HG03060 (cell line): Measurements from ENCODE around the gene RASSF3.
"Not testable (repeated sequence)": the region's sequence is repeated elsewhere in the genome, so short reads cannot be mapped to it uniquely, and the experiment has no call there.

Experiments used
- ATAC-seq: cut with Tn5 transposase; IDR thresholded peaks from one replicate; pipeline ENCODE4 v1.9.1; 2021; ENCODE audit warnings: low read depth, moderate number of reproducible peaks; ENCODE audit not compliant: unreplicated experiment

RASSF3 gene, protein sequence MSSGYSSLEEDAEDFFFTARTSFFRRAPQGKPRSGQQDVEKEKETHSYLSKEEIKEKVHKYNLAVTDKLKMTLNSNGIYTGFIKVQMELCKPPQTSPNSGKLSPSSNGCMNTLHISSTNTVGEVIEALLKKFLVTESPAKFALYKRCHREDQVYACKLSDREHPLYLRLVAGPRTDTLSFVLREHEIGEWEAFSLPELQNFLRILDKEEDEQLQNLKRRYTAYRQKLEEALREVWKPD

DNA sequence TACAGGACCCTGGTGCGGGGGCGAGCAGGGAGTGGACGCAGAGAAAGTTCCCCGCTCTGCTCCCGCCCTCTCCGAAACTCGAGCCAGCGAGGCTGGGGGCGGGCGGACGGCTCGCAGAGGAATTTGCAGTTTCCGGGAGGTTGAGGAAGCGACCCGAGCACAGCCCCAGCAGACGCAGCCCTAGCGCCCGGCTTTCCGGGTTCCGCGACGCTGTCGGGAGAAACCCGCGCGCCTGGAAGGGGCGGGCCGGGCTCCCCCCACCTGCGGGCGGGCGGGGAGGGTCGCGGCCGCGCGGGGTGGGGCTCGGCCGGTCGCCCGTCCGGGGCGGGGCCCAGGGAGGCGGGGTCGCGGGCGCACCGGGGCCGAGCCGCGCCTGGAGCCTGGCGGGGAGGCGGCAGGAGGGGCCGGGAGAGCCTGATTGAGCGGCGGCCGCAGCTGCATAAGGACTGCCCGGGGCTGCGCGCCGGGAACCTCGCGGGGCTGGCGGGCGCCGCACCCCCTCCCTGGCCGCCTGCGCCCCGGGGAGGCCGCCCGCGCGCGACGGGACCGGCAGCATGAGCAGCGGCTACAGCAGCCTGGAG lies at the start of gene RASSF3:
Gene RASSF3, plus strand, starts transcription at position 417 of the 581 bp plus-strand sequence. Its CDS starts 138 bp downstream, at position 555.
- ATAC-seq = peak; percentile 27

DNA sequence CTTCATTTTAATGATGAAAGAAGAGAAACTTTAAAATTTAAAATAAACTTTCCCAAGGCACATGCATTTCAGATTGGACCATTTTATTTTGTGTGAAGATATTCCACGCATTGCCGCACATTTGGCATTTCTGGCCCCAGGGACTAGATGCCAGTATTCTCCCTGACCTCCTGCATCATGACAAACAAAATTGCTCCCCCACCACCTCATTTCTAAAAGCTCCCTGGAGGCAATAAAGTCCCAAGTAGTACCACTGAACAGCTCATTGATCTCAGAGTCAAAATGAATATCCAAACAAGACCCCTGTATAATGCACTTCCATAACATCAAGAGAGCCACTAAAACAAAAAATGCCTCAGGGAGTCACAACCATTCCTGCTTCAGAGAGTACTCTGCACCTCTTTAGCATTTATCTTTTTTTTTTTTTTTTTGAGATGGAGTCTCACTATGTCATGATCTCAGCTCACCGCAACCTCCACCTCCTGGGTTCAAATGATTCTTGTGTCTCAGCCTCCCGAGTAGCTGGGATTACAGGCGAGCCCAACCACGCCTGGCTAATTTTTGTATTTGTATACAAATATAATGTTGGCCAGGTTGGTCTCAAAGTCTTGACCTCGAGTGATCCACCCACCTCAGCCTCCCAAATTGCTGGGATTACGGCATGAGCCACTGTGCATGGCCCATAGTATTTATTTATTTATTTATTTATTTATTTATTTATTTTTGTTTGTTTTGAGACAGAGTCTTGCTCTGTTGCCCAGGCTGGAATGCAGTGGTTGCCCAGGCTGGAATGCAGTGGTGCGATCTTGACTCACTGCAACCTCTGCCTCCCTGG lies 48.8 kb upstream of the RASSF3 start:
- no peak for ATAC-seq

DNA sequence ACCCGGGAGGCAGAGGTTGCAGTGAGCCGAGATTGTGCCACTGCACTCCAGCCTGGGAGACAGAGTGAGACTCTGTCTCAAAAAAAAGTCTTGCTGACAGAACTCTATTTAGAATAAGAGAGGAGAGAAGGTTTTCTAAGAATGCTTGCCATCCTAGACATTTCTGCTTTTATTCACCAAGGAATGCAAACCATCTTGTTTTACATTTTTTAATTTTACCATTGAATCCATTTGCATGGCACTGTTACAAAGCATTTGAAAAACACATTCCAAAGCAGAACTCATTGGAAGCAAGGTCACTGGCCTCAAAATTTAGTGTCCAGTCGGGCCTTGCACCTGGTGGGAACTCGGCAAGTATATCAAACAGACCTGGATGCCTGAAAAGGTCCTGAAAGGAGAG lies 44.2 kb upstream of the RASSF3 start:
- ATAC-seq = no peak

DNA sequence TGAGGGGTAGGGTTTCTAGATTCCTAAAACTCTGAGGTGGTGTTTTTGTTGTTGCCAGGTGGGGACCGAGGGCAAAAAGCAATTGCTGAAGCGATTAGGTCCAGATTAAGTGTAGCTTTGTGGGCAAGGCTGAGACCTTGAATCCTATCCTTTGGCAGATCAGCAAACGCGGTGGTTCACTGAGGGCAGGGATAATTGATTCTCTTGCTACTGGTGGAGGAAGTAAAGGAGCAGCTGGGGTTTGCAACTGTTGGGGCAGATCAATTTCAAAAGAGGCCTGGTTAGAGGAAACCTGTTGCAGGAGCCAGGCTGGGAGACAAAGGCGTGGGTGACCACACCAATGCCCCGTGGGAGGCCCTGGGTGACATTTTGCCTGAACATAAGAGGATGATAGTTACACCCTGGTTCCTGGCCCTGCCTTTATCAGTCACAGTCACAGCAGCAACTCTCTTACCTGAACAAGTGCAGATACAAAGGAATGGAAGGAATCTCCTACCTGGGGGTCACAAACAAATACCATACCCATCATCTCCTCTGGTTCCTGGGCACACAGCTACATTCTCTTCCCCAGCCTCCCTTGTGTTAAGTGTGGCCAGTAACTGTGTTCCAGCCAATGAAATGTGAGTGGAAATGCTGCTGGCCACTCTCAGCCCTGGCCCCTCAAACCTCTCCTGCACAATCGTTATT lies 43.3 kb upstream of the RASSF3 start:
- no peak for ATAC-seq

GRCh38 chr12:64567570-64567969 lies 42.7 kb upstream of the RASSF3 start:
- no peak for ATAC-seq

GRCh38 chr12:64568298-64568697 lies 42.0 kb upstream of the RASSF3 start:
- no peak for ATAC-seq

GRCh38 chr12:64569923-64570691 lies 40.2 kb upstream of the RASSF3 start:
- ATAC-seq = no peak

GRCh38 chr12:64571411-64571810 lies 38.9 kb upstream of the RASSF3 start:
- no peak for ATAC-seq

DNA sequence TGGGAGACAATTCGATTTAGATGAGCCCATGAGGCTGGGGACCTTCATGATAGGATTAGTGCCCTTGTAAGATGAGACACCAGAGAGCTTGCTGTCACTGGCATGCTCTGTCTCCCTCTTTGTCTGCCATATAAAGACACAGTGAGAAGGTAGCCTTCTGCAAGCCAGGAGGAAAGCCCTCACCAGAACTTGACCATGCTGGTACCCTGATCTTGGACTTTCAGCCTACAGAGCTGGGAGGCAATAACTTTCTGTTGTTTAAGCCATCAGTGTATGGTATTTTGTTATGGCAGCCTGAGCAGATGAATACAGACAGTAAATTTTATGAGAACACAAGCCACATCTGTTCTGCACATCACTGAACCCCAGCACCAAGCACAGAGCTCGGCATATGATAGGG lies 38.1 kb upstream of the RASSF3 start:
- no peak for ATAC-seq

DNA sequence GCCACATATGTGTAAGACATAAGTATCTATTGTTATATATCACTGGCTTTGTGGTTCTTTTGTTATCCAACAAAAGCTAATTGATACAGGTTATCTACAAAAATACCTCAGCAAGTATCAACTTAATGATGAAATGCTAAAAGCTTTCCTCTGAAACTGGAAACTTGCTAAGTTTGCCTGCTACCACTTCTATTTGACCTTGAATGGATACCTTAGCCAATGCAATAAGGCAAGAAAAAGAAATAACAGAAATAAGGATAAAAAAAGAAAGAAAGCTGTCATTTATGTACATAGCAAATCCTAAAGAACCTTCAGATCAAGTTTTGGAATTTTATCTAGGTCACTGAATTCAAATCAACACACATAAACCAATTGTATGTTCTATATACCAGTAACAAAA lies 35.5 kb upstream of the RASSF3 start:
- ATAC-seq = no peak

DNA sequence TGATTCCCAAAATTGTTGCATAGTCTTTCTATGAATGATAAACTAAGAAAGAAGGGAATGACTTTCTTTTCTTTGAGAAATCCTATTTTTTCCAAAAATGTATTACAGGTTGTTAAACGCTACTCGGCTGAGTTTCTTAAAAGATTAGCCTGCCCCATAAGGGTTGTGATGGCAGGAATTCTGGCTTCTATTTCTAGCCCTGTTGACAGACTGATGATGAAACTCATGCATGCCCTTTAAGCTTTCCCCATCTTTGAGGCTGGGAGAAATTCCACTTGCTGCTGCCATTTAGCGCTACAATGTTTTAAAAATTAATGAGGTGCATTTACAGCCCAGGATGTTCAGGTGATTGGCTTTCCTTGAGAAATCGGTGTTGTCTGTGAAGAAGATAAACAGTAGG lies 33.2 kb upstream of the RASSF3 start:
- no peak for ATAC-seq

GRCh38 chr12:64578566-64578965 lies 31.7 kb upstream of the RASSF3 start:
- no peak for ATAC-seq

GRCh38 chr12:64580681-64581080 lies 29.6 kb upstream of the RASSF3 start:
- no peak for ATAC-seq

- no peak for ATAC-seq
These were observed 28.2 kb upstream of the RASSF3 start for GRCh38 chr12:64582114-64582513.

- no peak for ATAC-seq
These were observed 27.4 kb upstream of the RASSF3 start for GRCh38 chr12:64582862-64583261.

DNA sequence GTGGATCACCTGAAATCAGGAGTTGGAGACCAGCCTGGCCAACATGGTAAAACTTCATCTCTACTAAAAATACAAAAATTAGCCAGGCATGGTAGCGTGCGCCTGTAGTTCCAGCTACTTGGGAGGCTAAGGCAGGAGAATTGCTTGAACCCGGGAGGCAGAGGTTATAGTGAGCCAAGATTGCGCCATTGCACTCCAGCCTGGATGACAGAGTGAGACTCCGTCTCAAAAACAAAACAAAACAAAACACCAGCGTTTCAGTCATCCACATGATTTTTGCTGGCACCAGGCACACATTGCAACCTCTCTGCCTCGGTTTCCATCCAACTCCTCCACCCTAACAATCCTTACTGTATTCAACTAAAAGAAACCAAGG lies 26.9 kb upstream of the RASSF3 start:
- ATAC-seq = not testable (repeated sequence)

GRCh38 chr12:64583771-64584421 lies 26.4 kb upstream of the RASSF3 start:
- no peak for ATAC-seq

DNA sequence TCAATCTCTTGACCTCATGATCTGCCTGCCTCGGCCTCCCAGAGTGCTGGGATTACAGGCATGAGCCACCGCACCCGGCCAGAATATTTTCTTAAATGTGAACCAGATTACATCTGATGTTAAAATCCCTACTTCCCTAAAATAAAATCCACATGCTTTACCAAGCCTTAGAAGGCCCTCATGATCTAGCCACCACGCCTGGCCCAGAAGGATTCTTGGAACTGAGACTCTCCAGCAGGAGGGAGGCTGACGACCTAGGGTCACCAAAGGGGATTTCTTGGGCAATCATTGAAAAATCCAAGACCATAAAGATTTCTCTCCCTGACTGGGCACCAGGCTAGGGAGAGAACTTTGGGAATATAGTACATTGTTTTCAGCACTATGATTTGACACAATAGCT lies 25.2 kb upstream of the RASSF3 start:
- no peak for ATAC-seq

DNA sequence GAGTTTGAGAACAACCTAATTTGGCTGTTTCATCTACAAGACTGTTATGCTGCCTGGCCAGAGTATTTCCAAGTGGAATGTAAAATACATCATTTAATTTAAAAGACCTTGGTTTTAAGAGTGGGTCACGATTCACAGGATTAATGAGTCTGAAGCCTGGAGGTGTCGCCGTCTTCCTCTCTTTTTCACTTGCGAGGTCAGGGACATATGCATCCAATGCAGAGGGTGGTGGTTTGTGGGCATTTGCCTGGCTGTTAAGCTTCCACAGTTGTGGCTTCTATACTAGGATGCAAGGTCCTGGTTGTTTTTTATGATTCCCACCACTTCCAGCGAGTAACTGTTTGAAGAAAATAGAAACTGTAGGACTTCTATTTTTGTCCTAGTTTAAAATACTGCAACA lies 22.8 kb upstream of the RASSF3 start:
- ATAC-seq = no peak

DNA sequence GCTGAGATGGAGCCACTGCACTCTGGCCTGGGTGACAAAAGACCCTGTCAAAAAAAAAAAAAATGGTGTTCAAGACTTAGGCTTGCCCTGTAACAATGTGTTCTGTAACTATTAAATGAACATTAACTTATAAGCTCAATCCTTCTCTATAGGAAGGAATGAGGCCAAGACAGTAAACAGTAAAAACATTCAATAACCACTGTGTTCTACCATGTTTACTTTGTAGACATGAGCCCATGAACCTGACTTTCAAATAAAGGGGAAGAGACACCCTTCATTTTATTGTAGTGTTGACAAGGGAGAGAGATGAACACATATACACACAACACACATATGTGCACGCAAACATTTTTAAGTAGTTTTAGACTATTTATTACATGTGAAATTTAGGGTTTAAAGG lies 20.1 kb upstream of the RASSF3 start:
- no peak for ATAC-seq
